GM19043 (cell line): ENCODE measurements around the gene OSBPL9.
"Not testable (repeated sequence)": the region's sequence is repeated elsewhere in the genome, so short reads cannot be mapped to it uniquely, and the experiment has no call there.

Experiments used
- ATAC-seq: cut with Tn5 transposase; IDR thresholded peaks from one replicate; pipeline ENCODE4 v1.9.1; 2021; ENCODE audit warnings: low read depth; ENCODE audit not compliant: unreplicated experiment

The OSBPL9 gene

GRCh38 chr1:51761351-51761750 lies 144.5 kb downstream of the OSBPL9 start:
- no peak for ATAC-seq

GRCh38 chr1:51768971-51769588 lies 152.2 kb downstream of the OSBPL9 start:
- ATAC-seq = no peak

GRCh38 chr1:51776408-51776807 lies 159.5 kb downstream of the OSBPL9 start:
- ATAC-seq = peak; percentile 59

GRCh38 chr1:51780927-51781326 lies 164.0 kb downstream of the OSBPL9 start:
- no peak for ATAC-seq

GRCh38 chr1:51784997-51785421 lies 168.1 kb downstream of the OSBPL9 start:
- no peak for ATAC-seq

- no peak for ATAC-seq
These were observed 172.0 kb downstream of the OSBPL9 start for GRCh38 chr1:51788938-51789337.

GRCh38 chr1:51789342-51789741 lies 172.4 kb downstream of the OSBPL9 start:
- no peak for ATAC-seq

GRCh38 chr1:51790385-51790784 lies 173.5 kb downstream of the OSBPL9 start:
- ATAC-seq = no peak

GRCh38 chr1:51791888-51792287 lies 175.0 kb downstream of the OSBPL9 start:
- ATAC-seq = no peak

GRCh38 chr1:51792864-51793263 lies 176.0 kb downstream of the OSBPL9 start:
- no peak for ATAC-seq

- ATAC-seq = no peak
These were observed 177.4 kb downstream of the OSBPL9 start for GRCh38 chr1:51794260-51794659.

GRCh38 chr1:51794868-51795267 lies 178.0 kb downstream of the OSBPL9 start:
- ATAC-seq = no peak

GRCh38 chr1:51799372-51799771 lies 182.5 kb downstream of the OSBPL9 start:
- no peak for ATAC-seq

- no peak for ATAC-seq
These were observed 197.6 kb downstream of the OSBPL9 start for GRCh38 chr1:51814513-51814912.

- no peak for ATAC-seq
These were observed 201.6 kb downstream of the OSBPL9 start for GRCh38 chr1:51818487-51818886.

GRCh38 chr1:51819021-51819420 lies 202.1 kb downstream of the OSBPL9 start:
- ATAC-seq = not testable (repeated sequence)

GRCh38 chr1:51819810-51820209 lies 202.9 kb downstream of the OSBPL9 start:
- no peak for ATAC-seq

GRCh38 chr1:51829058-51829457 lies 212.2 kb downstream of the OSBPL9 start:
- no peak for ATAC-seq

- ATAC-seq = no peak
These were observed 216.8 kb downstream of the OSBPL9 start for GRCh38 chr1:51833700-51834099.

GRCh38 chr1:51837243-51837642 lies 220.4 kb downstream of the OSBPL9 start:
- no peak for ATAC-seq
